Adrenal gland (tissue), 5 donors: ENCODE results near the gene SUPT4H1.

Experiments used
- CTCF ChIP-seq, 6 experiments: fragments of 450-650 bp in 4 of 6; fragments of 200-600 bp in 2 of 6; sonication (generic) in 1 of 6; IDR thresholded peaks; 1 replicate in 5 of 6; 2 replicates in 1 of 6; pipeline versions ENCODE4 v1.5.1 to v1.8.0; 2016 to 2021; ENCODE audit warnings: antibody characterized with exemption in 6 of 6, mild to moderate bottlenecking in 2 of 6, moderate library complexity in 1 of 6
- POLR2A ChIP-seq, 2 donors: fragments of 450-650 bp; IDR thresholded peaks; one replicate each; pipeline ENCODE4 v1.6.1; 2017; ENCODE audit warnings: antibody characterized with exemption in 2 of 2, mild to moderate bottlenecking in 2 of 2, moderate library complexity in 1 of 2
- donor health status: DM: no; HTN: no; CAD: no.

DNA sequence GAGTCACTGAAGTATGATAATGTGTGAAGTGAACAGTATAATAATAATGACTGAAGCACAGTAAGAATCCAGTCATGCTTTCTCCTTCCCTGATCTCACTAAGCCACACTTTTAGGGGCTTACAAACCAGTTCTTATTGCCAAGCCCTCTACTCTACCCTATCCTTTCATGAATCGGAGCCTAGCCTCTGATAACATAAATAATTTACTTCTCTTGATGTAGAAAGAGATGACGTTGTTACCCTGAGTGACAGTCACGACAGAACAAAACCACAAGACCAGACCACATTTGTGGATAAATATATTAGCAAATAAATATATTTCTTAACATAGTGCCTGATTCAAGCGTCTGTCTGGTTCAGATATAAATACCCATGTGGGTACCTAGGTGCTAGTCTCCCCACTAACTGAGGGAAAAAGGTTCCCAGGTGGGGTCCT, 1.4 kb upstream of the SUPT4H1 start:
- no peak for TF ChIP-seq CTCF (IDR thresholded peaks at IDR 0.05)
- TF ChIP-seq POLR2A (IDR thresholded peaks at IDR 0.05): no peak
